Measurements from ENCODE around the gene TRIB2.

Gene TRIB2

DNA sequence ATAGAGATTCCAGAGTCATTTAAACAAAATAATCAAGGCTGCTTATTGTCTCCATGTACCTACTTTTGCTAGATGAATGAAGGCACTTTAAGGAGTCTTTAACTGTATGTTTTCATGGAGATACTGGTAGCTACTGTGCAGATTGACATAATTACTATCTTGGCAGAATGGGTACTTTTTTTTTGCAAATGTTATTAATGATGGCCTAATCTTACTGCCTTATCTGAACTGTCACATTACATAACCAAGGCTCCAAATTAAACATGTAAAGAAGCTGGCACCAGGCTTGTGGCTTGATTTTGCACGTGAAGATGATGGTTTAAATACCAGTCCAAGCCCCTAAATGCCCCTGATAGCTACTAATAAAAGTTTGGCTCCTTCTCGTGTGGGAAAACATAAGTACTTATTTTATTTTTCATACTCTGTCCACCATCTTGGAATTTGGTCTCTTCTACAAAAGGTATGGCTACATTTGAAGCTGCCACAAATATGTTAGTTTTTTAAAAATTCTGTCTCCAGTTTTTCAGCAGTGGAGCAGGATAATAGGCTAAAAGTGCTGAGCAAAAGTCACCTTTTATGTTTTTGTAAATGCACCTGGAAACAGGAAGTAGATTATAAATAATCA, 4.1 kb downstream of the TRIB2 start:
- TF ChIP-seq, protein P1, sequence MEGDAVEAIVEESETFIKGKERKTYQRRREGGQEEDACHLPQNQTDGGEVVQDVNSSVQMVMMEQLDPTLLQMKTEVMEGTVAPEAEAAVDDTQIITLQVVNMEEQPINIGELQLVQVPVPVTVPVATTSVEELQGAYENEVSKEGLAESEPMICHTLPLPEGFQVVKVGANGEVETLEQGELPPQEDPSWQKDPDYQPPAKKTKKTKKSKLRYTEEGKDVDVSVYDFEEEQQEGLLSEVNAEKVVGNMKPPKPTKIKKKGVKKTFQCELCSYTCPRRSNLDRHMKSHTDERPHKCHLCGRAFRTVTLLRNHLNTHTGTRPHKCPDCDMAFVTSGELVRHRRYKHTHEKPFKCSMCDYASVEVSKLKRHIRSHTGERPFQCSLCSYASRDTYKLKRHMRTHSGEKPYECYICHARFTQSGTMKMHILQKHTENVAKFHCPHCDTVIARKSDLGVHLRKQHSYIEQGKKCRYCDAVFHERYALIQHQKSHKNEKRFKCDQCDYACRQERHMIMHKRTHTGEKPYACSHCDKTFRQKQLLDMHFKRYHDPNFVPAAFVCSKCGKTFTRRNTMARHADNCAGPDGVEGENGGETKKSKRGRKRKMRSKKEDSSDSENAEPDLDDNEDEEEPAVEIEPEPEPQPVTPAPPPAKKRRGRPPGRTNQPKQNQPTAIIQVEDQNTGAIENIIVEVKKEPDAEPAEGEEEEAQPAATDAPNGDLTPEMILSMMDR (IDR thresholded peaks at IDR 0.05; ENCODE audit: low read depth, low read length), result no peak
- no peak for DNase-seq (ENCODE audit: extremely low read depth, low read depth)

DNA sequence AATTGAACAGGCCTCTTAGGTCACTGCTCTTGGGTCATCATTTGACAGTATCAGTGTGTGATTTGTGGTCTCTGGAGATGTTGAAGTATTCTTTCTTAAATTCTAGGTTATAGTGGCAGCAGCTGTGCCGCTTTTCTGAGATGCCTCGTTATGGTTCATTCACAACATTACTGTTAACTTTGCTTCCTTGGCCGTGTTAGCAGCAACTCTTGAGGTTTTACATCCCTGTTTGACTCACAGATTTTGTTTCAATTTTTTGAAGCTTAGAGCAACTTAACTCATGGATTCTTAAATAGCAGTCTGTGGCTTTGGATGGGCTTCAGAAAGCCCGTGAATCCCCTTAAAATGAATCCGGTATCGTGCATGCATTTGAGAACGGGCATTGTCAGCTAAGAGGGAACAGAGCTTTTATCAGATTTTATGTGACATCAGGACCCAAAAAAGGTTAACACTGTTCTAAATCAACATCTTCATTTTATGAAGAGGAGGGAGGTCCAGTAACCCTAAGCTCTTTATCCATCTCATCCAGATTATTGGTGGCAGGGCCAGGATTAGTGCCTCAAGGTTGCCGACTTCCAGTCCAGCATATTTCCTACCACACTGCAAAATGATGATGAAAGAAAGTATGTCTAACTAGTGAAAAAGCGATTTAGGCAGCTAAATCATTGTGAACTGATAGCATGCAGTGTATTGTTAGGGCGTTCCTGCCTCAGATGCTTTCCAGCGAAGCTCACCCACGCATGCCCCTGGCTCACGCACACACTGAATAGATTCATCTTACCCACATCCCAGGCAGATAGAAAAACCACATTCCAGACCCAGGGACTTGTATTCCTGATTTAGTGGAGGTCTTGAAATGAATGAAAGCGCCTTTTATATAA, 5.1 kb downstream of the TRIB2 start:
- TF ChIP-seq, protein P1 (IDR thresholded peaks at IDR 0.05; ENCODE audit: low read depth, low read length), result no peak
- DNase-seq (ENCODE audit: extremely low read depth, low read depth), result no peak

DNA sequence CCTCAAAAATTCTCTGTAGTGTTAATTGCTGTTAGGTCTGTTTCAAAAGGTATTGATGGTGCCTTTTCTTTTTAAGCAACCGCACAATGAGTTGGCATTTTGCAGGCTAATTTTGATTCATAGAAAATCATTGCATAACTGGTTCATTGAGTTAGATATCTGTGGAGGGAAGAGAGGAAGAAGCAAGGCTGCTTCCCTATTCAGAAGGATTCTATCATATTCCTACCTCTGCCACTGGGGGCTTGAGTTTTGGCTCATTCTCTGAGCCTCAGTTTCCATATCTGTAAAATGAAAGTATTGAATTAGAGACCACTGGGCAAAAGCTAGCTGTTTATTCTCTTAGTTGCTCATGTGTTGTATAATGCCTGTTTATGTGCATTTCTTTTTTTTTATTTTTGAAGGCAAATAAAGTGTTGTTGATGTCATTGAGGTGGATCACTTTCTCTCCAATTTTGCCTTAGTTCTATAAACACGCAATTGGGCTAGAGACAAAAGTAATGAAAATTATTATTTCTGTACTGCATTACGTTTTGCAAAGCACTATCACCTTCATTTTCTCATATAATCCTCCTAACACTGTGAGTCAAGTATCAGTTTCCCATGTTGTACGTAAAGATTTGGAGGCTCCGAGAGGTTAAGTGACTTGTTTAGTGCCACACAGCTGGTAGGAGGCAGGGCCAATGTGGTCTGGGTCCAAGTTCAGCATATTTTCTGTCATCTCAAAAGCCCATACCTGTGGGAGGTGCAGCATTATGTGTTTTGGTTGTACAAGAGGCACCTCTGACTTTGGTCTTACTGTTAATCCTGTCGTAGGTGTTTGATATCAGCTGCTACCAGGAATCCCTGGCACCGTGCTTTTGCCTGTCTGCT, 5.9 kb downstream of the TRIB2 start:
- no peak for DNase-seq (ENCODE audit: extremely low read depth, low read depth)
- TF ChIP-seq, protein P1 (IDR thresholded peaks at IDR 0.05; ENCODE audit: low read depth, low read length), result no peak; the same call in 1 of the 2 replicates

DNA sequence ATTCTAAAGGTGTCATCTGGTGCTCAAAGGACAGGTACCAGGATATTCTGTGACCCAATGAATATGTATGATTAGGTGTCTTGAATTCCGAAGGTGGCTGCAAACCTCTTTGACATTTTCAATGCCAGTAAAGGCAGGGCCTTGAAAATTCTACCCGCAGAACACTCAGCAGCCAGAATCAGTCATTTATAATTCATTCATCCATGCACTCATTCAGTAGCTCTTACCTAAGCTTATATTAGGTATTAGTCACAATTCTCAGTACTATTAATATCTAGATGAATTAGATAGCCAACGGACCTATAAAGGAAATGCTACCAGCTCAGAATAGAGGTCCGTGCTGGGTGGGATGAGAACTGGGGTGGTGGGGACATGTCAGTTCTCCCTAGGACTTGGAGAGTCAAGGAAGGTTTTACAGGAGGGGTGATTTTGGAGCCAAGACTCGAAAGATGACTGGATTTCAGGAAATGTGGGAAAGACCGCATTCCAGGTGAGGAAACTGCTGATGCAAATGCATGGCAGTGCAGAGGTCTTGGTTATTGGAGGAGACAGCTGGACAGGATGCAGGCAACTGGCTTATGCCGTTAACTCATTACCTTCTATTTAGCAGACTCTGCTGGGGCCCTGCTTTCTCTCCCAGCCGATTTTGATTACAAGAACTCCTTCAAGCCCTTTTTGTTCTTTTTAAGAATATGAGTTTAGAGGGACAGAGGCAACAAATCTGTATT, 7.2 kb downstream of the TRIB2 start:
- TF ChIP-seq, protein P1 (IDR thresholded peaks at IDR 0.05; ENCODE audit: low read depth, low read length), result no peak
- DNase-seq (ENCODE audit: extremely low read depth, low read depth), result no peak

DNA sequence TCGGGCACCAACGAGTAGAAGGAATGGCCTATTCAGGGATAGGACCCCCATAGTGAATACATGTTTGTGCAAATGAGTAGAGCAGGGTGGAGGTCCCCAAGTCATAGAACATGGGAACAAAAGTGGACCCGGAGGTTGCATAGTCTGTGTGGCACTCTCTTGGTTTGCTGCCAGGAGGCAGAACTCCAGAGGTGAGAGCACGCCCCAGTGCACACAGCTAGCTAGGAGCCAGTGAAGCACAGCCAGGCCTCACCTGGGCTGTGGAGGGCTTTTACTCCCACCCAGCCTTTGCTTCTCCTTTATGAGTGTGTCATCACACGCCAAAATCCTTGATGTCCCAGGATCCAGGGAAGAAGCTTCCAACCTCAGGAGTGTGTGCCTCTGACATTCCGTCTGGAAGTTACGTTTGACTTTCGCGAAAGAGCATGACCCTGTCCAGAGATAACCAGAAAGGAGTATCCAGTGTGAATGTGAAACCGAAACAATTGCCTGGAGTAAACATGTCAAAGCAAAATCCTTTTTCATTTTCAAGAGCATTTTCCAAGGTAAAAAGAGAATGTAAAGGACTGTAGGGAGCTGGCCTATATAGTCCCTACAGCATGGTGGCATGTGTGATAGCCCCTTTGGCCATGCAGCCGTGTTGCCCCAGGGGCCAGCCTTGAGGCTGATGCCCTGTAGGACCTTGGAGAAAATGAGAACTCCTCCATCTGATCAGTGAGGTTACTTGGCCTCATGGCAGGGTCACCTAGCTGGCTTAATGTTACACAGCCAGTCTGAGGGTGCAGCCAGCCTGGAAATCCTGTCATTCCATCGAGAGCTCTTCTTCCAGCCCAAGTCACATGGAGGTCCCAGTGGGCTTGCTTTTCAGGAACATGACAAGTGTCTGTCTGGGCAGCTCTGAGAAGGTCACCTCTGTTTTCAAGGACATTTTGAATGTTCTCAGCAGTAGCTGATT, 8.8 kb downstream of the TRIB2 start:
- no peak for DNase-seq (ENCODE audit: extremely low read depth, low read depth)
- TF ChIP-seq, protein P1 (IDR thresholded peaks at IDR 0.05; ENCODE audit: low read depth, low read length), result no peak

DNA sequence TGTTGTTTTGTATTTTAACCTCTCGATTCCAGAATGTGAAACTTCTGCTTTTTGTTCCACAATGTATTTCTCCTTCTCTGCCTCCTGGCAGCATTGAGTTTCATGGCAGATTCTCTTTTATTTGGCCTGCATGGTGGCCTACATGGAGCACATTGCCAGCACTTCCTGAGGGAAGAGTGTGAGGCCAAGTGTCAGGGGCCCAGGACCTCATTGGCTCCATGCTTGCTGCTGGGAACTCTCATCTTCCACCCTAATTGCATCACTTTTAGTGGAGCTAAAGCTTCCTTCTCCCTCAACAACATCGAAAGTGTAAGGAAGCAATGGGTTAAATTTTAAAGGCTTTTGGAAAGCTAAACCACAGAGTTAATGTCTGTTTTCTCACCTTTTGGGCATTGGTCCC, 9.5 kb downstream of the TRIB2 start:
- TF ChIP-seq, protein P1 (IDR thresholded peaks at IDR 0.05; ENCODE audit: low read depth, low read length), result no peak
- no peak for DNase-seq (ENCODE audit: extremely low read depth, low read depth)
